DND-41 (cell line): ENCODE data around the gene TMEM132D.

Experiments used
- CTCF ChIP-seq: IDR thresholded peaks from 2 replicates; pipeline ENCODE4 v1.5.1; 2012; ENCODE audit warnings: borderline replicate concordance, low read length, moderate library complexity, mild to moderate bottlenecking; ENCODE audit not compliant: poor library complexity, severe bottlenecking; ENCODE audit errors: extremely low read depth
- EZH2 ChIP-seq: IDR thresholded peaks from 3 replicates; pipeline ENCODE4 v1.6.1; 2012; ENCODE audit warnings: borderline replicate concordance, low read depth, mild to moderate bottlenecking, moderate library complexity, low read length, inconsistent platforms; ENCODE audit not compliant: severe bottlenecking

DNA sequence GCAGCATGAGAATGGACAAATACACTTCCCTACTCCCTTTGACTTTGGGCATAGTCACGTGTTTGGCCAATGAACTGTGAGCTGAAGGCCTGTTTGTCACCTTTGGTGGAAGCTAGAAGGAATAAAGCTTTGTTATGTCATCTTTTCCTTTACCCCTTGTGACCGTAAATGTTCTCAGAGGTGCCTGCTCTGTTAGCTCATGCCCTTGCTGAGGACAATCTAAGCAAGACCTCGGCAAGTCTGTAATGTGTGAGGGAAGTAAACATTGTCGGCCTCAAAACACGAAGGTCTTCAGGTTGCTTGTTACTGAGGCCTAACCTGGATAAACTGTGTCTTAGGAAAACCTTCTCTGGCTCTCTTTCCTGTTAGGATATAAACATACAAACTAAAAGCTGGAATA is 354.2 kb downstream of the TMEM132D start:
- TF ChIP-seq CTCF: no peak
- TF ChIP-seq EZH2: no peak
